ENCODE measurements around the gene ZNF557. TPM values are rescaled to one million over a fixed set of nuclear protein-coding genes. Genes with fewer than 3 reads are reported as not detected.

Gene ZNF557
- total RNA-seq, 5 donors from 2014 or later (not counting 1 experiment from before 2014, with no cell fraction given) = 12.7 to 28.2 (median 24.6) TPM

DNA sequence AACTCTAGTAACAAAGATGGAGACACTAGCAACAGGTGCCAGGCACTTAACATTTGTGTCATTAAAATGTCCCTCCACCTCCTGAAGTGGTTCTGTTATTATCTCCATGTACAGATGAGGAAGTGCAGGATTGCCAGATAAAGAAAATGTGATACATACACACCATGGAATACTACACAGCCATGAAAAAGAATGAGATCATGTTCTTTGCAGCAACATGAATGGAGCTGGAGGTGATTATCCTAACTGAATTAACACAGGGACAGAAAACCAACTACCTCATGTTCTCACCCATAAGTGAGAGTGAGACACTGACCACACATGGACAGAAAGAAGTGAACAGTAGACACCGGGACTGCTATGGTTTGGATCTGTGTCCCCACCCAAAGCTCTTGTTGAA lies 60.5 kb downstream of the ZNF557 start:
- H3K27ac Mint-ChIP-seq = no peak overlapping the region
- no peaks in the 10 kb centered on the region for H3K36me3 Mint-ChIP-seq
- no peaks in the 10 kb centered on the region for H3K4me1 Mint-ChIP-seq
- DNase-seq (no peak), ATAC-seq (replicated peaks in 1 of 4) (no peak)
- CTCF ChIA-PET = no interaction called here
- no peaks in the 10 kb centered on the region for H3K4me1 ChIP-seq (ENCODE audit: control insufficient read depth in 1 of 2, extremely low read depth in 1 of 2, insufficient read depth in 2 of 2, low read length in 2 of 2)
- no CpG with 5 or more reads among the region's 1 CpG for WGBS (ENCODE audit: insufficient coverage)
- H3K4me3 ChIP-seq (ENCODE audit: control insufficient read depth in 1 of 2, extremely low read depth in 1 of 2, low read length in 1 of 2) = no peak overlapping the region
- H3K9me3 Mint-ChIP-seq = peaks cover 0 to 8% (median 3%) of the 10 kb centered on the region in 3 donors
- H3K27me3 Mint-ChIP-seq = no peaks in the 10 kb centered on the region
- no peak overlapping the region for H3K4me3 Mint-ChIP-seq
- POLR2A ChIA-PET = no interaction called here
- no peaks in the 10 kb centered on the region for H3K9me3 ChIP-seq
- peaks cover 0 to 8% of the 10 kb centered on the region in 2 donors for H3K36me3 ChIP-seq (ENCODE audit: control insufficient read depth in 2 of 2, extremely low read depth in 1 of 2, insufficient read depth in 1 of 2, low read length in 1 of 2)
- no peak overlapping the region for H3K27ac ChIP-seq (ENCODE audit: low read length)
- H3K27me3 ChIP-seq (replicated peaks in 1 of 2; ENCODE audit: control insufficient read depth in 2 of 2, extremely low read depth in 1 of 2, insufficient read depth in 2 of 2, low read length in 1 of 2) = peaks cover 0 to 7% of the 10 kb centered on the region in 2 experiments

DNA sequence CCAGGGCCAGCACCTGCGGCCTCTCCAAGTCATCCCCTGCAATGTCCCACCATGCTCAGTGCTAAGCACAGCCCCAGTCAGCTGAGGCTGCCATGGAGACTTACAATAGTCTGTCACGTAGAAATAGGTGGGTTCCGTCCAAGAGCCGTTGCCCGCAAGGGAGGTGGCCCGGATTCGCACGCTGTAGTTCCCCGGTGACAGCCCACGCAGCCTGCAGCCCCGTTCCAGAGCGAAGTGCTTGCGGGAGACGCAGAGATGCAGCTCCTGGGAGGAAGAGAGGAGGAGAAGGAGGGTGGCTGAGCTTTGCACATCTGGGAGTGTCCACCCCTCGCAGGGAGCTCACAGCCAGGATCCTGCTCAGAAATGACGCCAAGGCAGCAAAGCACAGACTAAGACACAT lies 62.6 kb downstream of the ZNF557 start:
- ATAC-seq (replicated peaks in 1 of 4) (no peak), DNase-seq (no peak)
- Mint-ChIP-seq H3K27me3 (no peaks in the 10 kb centered on the region), H3K4me3 (no peak overlapping the region), H3K27ac (no peak overlapping the region), H3K4me1 (no peaks in the 10 kb centered on the region), H3K9me3 (peaks cover 0 to 4% (median 3%) of the 10 kb centered on the region in 3 donors), H3K36me3 (no peaks in the 10 kb centered on the region)
- Histone ChIP-seq H3K4me3 (ENCODE audit: control insufficient read depth in 1 of 2, extremely low read depth in 1 of 2, low read length in 1 of 2) (no peak overlapping the region), H3K27me3 (replicated peaks in 1 of 2; ENCODE audit: control insufficient read depth in 2 of 2, extremely low read depth in 1 of 2, insufficient read depth in 2 of 2, low read length in 1 of 2) (peaks cover 0 to 4% of the 10 kb centered on the region in 2 experiments), H3K4me1 (ENCODE audit: control insufficient read depth in 1 of 2, extremely low read depth in 1 of 2, insufficient read depth in 2 of 2, low read length in 2 of 2) (no peaks in the 10 kb centered on the region), H3K27ac (ENCODE audit: low read length) (no peak overlapping the region), H3K36me3 (ENCODE audit: control insufficient read depth in 2 of 2, extremely low read depth in 1 of 2, insufficient read depth in 1 of 2, low read length in 1 of 2) (peaks cover 0 to 2% of the 10 kb centered on the region in 2 donors), H3K9me3 (no peaks in the 10 kb centered on the region)
- POLR2A ChIA-PET = no interaction called here
- WGBS (ENCODE audit: insufficient coverage) = 96% methylated on average over 16 of the region's 16 CpGs
- CTCF ChIA-PET = interaction anchor here in 1 of 2 donors (0.6 kb wide), 1 partner anchor 30 kb away, joined by 4 read pairs; no protein-coding TSS in a partner anchor

DNA sequence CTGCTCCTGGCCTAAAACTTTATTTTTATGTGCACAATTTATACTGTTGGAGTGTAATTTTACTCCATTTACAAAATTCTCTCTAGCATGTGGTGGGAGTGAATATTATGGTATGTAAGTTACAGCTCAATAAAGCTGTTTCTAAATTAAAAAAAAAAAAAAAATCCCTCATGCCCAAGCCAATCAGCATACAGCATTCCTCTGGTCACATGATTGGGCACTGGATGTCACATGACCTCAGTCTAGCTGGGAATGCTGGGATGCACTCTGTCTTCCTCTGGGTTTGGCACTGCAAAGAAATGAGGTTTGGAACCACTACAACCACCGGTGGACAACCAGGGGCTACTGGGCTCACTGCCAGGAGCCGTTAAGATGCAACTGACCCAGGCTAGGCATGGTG lies 67.6 kb downstream of the ZNF557 start:
- WGBS (ENCODE audit: insufficient coverage) = 89% methylated on average over 2 of the region's 2 CpGs
- Histone ChIP-seq H3K4me3 (ENCODE audit: control insufficient read depth in 1 of 2, extremely low read depth in 1 of 2, low read length in 1 of 2) (no peak overlapping the region), H3K9me3 (no peaks in the 10 kb centered on the region), H3K27me3 (replicated peaks in 1 of 2; ENCODE audit: control insufficient read depth in 2 of 2, extremely low read depth in 1 of 2, insufficient read depth in 2 of 2, low read length in 1 of 2) (peaks cover 0 to 4% of the 10 kb centered on the region in 2 experiments), H3K27ac (ENCODE audit: low read length) (no peak overlapping the region), H3K36me3 (ENCODE audit: control insufficient read depth in 2 of 2, extremely low read depth in 1 of 2, insufficient read depth in 1 of 2, low read length in 1 of 2) (peaks cover 0 to 6% of the 10 kb centered on the region in 2 donors), H3K4me1 (ENCODE audit: control insufficient read depth in 1 of 2, extremely low read depth in 1 of 2, insufficient read depth in 2 of 2, low read length in 2 of 2) (no peaks in the 10 kb centered on the region)
- ChIA-PET POLR2A (no interaction called here), CTCF (interaction anchor here (0.6 kb wide), 2 partner anchors 225 to 226 kb away, joined by 3 read pairs; no protein-coding TSS in a partner anchor)
- no peak for ATAC-seq (replicated peaks in 1 of 4)
- Mint-ChIP-seq H3K4me3 (no peak overlapping the region), H3K4me1 (no peaks in the 10 kb centered on the region), H3K36me3 (peaks cover 2% of the 10 kb centered on the region), H3K27me3 (no peaks in the 10 kb centered on the region), H3K9me3 (no peaks in the 10 kb centered on the region), H3K27ac (no peak overlapping the region)
- DNase-seq = no peak

Other genes starting within 250 kb of the ZNF557 start
- 1 to 10 TPM; 3.4 to 9.7 (median 3.7) TPM for gene ADGRE1, start 182.1 kb upstream of the ZNF557 start, total RNA-seq
- not detected for gene MBD3L2B, start 48.3 kb upstream of the ZNF557 start, total RNA-seq
- not detected for gene MBD3L5, start 39.1 kb upstream of the ZNF557 start, total RNA-seq
- not detected for gene MBD3L4, start 29.5 kb upstream of the ZNF557 start, total RNA-seq
- gene MBD3L2, start 20.4 kb upstream of the ZNF557 start, total RNA-seq = not detected
- gene MBD3L3, start 11.0 kb upstream of the ZNF557 start, total RNA-seq = not detected
- 1 to 10 TPM; 2.4 to 3.8 (median 2.6) TPM for gene INSR, start 224.7 kb downstream of the ZNF557 start, total RNA-seq

All from T-cell (primary cell).